HG03108 (cell line): Measurements from ENCODE around the gene FNDC3B.

Source experiments
- ATAC-seq: cut with Tn5 transposase; IDR thresholded peaks from one replicate; pipeline ENCODE4 v1.9.1; 2021; ENCODE audit warnings: moderate library complexity; ENCODE audit not compliant: unreplicated experiment

The FNDC3B gene

DNA sequence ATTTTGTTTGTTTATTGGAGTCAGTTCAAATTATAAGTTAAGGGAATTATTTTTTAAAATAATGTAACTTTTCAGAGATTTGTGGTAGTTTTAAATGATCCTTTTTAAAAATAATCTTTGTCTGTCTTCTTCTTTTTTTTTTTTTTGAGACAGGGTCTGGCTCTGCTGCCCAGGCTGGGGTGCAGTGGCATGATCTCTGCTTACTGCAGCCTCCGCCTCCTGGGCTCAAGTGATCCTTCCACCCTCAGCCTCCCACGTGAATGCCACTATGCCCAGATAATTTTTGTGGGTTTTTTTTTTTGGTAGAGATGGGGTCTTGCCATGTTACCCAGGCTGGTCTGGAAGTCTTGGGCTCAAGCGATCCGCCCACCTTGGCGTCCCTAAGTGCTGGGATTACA, 12.6 kb downstream of the FNDC3B start:
- ATAC-seq = no peak

DNA sequence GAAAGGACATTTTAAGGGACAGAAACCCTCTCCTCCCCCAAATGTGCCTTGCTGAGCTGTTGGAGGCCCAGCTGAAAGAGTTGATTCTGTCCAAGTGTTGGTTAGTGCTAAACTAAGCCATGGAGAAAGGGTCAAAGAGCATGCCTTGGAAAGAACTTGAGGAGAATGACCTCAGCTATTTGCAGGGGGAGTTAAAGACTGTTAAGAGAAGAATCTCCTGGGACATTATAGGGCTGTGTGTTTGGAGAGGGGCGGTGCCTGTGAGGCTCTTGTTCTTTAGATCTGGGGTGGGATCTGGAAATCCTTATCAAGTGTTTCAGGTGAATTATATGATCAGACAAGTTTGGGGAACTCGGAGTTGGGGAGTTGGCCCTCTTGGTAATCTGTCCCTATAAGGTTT, 13.0 kb downstream of the FNDC3B start:
- ATAC-seq = no peak

DNA sequence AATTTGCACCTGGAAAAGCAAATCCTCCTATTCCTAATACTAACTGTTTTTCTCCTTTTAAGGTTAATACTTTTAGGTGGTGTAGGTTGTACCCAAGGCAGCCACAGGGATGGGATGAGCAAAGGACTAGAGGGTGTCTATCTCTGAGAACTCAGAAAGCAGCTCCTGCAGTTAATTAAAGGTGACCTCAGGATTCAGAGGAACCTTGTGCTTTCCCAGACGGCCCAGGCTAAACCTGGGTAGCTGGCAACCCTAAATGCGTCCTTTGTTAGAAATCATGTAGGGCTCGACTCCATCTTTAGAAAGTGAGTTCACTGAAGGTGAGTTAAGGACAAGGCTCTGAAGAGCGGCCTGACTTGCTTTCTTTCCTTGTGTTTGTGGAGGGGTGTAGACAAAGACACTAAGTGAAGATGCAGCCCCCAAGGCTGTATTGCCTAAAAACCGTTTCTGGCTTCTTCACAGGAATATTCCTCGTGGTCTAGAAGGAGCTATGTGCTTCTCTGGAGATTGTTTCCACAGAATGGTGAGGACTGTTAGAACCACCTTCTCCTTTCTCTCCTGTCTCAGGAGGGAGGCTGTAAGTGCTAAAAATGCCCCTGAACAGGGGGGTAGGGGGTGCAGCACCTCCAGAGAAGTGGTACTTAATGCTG, 14.9 kb downstream of the FNDC3B start:
- no peak for ATAC-seq

DNA sequence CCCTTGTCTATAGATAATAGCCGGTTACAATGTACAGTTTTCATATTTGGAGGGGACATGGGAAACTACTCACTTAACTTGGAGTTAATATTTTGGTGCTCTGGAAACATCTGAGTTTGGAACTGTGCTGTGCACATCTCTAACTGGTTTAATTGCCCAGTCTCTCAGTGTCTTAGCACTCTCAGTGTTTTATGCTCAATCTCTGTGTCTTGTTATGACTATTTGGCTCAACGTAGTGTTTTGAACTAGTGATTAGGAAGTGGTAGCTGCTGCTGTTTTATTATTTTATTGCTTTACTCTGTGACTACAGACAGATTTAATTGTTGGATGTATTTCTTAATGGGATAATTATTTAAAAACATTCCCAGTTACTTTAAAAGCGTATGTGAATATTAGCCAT, 17.0 kb downstream of the FNDC3B start:
- ATAC-seq = no peak

DNA sequence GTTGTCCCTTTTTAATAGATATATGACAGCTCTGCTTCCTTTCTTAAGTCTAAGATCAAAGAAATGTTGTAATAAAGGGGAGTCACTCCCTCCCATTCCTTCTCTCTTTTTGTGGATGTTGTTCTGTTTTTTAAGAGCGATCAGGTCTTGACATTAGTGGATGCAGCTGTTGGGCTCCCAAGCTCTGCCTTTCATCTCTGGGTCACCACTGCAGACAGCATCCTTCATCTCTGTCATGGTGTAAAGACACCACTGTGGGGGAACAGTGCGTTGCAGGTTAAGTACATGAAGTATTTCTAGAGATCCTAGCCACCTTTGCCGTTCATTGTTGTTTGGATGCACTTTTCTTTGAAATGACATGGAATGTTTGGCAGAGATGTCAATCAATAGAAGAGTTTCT, 17.7 kb downstream of the FNDC3B start:
- ATAC-seq = no peak

DNA sequence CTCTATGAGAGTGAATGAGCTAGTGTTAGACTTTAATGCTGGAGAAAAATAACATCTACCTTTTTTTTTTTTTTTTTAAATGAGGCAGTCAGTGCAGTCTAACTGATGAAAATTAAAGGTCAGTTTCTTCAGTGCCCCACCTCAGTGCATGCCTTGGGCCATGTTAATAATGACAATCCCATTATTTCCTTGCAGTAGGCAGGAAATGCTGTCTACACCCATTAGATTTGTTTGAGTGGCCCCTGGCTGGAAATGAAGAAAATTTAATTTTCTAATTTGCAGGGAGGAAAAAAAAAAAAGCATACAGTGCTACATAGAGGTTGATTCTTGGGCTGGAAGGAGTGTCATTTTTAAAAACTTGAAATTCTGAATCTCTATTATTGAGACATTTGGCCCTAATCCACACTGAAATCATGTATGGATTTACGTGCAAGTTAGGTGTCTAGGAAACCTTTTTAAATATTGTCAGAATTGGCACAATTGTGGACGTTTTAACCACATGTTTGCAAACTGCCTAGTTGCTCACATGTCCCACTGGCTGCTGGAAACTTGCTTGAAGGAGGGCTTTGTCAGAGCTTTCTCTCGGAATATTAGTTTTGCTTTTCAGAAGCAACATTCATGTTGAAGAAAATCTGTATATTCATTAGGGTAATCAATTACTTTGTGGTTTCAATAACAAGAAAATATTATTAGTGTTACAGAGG, 18.4 kb downstream of the FNDC3B start:
- no peak for ATAC-seq

DNA sequence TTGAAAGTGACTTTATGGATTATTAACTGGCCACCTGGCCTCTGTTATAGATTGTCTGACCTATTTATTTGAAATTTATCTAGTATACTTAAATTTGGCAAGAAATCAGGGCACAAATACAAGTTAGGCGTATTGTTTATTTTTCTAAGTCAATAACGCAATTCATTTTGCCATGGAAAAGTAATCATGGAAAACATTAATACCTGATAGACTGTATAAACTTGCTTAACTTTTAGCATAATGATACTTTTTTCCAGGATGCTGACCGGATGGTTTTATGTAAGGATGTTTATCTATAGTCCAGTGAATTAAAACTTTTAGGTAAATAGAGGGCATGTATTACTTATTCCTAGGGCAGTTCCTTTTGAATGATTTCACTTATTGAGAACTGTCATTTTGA, 20.2 kb downstream of the FNDC3B start:
- ATAC-seq = no peak

DNA sequence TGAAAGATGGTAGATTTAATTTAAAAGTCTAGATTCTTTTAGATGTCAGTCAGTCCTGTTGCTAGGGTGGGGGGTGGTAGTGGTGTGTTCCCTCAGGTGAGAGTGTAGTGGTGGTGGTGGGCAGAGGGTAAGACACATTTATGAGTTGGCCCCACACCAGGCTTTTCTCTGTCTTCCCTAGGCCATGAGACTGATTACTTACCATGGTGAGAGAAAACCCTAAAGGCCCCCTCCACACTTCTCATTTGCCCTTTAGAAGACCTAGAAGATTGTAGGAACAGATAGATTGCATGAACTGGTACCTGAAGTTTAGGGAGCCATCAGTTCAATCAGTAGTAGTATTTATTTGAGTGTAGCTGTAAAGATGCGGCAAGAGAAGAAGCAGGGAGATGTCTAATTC, 20.9 kb downstream of the FNDC3B start:
- ATAC-seq = no peak

DNA sequence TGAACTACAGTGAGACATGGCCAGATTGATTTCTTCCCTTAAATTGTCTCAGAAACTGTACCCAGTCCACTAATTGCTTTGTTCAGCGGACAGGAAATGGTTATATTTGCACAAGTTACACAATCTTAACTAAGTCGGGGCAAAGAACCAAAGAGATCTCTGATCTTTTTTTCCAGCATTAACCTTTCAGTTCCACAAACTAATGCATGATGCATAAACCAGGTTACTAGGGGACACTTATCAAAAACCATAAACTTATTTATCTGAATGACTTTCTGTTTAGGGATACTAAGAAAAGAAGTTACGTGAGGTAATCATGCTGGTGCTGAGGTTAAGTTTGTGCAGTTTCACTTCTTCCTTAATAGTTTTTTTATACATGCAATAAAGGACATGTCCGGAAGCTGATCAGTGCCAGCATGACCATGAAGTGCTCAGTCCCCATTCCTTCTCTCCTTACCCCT, 22.4 kb downstream of the FNDC3B start:
- ATAC-seq = peak; percentile 80

DNA sequence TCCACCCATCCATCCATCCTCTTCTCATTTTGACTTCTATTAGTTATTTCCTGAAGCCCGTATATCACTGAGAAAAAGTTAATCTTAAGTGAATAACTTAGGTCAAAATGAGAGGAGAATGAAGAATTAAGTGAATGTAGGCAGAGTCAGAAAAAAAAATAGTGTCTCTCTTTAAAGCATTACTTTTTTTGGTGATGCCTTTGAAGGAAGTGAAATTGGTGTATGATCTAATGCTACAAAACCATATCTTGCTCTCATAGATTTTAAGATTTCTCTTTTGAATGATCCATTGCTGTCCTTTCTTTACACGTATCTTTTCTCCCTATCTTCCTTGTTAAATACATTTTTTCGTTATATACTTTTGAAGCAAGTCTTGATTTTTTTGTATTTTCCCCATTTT, 23.4 kb downstream of the FNDC3B start:
- ATAC-seq = no peak

DNA sequence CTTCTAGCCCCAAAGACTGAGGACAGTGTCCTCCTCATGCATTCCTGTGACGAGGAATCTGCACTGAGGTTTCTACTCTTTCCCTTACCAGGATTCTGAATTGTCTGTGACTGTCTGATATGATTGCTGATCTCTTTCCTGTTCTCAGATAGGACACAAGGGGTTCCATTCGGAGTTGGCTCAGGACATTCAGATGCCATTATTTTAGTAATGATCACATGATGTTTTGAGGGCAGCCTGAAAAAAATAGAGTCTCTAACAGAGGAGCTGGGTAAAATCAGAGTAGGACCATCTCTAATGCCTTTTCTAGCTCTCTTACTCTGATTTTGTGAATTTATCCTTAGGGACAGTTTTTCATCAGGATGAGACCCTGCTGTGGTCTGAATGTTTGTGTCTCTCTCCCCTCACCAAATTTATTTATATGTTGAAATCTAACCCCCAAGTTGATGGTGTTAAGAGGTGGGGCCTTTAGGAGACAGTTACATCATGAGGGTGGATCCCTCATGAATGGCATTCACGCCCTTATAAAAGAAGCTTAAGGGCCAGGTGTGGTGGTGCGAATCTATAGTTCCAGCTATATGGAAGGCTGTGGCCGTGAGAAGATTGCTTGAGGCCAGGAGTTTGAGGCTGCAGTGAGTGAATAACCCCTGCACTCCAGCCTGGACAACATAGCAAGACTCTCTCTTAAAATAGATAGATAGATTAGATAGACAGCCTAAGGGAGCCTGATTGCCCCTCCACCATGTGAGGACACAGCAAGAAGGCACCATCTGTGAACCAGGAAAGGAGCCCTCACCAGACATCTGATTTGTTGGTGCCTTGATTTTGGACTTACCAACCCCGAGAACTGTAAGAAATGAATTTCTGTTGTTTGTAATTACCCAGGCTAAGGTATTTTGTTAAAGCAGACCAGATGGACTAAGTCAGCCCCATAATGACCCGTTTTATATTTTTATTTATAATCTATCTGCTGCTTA, 24.4 kb downstream of the FNDC3B start:
- no peak for ATAC-seq

DNA sequence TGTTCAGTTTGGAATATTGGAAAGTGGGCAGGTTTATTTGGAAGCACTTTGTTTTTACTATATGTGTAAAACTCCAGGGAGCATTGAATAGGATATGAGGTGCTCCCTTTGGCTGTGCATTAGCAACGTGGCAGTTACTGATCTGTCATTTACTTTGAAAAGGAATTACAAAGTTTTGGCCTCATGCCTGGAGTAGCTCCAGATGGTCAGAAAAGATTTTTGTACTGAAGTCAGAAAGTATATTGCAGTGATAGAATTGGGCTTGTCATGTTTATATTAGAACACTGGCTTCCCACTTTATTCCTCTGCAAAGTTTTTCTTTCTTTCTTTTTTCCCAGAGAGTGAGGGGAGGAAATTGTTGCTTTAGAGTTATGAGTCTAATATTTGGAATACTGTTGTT, 26.1 kb downstream of the FNDC3B start:
- no peak for ATAC-seq

DNA sequence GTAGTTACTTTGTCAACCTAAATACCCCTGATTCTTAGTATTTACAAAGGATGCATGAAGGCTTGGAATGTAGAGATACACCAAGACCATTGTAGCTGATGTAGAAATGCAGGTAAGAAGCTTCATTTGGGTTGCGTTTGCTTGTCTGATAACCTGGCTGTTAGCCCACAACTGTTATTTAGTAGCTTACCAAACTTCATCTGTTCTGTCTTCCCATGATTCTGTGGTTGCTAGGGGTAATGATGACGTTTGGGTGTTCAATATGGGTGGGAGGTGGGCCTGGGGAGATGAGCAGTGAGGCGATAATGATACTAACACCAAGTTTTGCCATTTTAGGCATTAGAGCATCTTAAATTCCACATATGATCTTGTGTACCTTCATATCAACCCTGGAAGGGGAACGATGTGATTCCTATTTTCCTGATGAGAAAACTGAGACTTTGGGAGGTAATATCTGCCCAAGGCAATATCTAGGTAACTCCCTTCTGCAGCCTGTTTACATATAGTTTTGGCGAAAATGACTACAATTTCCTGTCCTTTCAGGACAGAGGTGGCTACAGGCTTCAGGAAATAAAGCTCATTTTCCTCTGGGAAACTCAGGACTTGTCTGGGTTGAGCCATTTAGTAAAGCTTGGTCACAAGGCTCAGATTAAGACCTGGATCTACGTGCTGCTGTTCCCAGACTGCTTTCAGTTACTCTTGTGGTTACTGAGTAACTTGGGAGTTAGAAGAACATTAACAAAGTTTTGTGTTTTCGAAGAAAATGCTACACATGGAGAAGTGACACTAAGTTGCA, 26.8 kb downstream of the FNDC3B start:
- peak; percentile 43 for ATAC-seq

DNA sequence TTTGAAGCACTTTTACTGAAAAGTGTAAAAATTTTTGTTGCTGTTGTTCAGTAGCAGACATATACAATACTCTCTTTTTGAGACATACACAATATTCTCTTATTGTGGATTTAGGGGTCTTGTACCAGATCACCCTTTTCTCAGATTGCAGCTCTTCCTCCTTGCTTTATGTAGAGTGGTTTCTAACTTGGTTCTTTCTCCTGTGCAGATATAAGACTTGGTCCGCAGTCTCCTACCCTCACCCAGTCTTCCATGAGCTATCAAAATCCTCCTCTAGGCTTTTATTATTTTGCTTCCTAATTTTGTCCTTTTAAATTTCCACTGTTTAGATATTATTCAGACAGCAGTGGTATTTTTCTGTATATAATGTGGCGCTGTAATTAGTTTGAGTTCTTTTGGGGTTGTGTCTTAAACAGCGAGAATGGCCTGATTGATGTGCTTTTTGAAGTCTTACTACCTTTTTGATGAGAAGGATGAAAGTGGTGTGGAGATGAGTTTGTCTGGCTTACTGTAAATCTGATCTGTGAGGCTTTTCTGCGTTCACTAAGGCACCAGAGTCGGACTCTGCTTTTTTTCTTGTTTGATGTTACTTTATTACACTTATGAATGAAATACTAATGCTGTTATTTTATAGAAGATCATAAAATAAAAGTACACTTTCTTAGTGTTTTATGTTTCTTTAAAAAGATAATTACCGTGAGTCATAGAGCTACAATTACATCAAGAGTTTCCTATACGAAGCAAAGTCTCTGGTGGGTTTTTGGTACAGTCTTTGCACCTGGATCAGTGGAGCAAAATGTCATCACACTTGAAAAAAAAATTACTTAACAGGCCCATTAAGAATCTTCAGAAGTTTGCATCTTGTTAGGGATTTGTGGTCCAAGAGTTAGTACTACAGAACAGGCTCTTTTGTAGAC, 27.8 kb downstream of the FNDC3B start:
- ATAC-seq = no peak

DNA sequence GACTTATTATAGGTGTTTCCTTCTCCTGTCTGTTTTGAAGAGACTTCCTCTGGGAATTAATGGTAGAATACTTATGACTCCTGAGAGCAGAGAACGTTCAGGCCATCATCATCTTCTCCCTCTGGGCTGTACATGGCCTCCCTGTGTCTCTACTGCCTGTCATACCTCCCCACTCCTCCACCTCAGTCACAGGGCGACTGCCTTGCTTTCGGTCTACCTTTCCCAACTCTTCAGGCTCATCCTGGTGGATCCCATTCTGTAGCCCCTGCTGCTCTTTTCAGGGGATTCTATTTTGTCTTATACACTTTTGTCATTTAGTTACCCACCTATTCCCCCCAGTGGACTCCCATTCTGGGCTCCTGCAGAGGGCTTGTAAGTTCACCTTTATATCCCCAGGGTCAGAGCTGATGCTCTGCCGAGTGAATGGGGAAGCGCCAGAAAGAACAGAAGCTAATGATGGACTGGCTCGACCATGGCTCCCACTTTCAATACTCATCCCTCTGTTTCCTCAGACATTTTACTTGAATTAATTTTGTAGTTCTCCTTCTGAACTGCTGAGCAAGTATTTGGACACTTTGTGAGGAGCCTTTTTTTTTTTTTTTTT, 28.6 kb downstream of the FNDC3B start:
- ATAC-seq = no peak

DNA sequence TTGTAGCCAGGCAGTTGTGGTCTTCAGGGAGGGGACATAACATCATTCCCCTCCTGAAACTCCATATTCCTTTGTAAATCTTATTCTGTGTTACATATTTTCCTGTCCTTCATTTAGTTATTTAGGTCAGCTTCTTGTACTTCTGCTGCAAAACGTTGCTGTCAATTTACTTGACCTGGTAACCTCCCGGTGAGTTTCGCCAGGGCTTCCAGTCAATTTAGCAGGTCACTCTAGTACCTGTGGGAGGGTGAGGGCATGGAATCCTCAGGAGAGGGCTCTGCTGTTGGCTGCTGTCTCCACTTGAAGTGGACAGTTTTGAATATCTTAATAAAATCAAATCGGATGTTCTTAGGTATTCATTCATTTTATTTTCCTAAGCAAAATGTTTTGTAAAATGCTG, 29.6 kb downstream of the FNDC3B start:
- no peak for ATAC-seq

DNA sequence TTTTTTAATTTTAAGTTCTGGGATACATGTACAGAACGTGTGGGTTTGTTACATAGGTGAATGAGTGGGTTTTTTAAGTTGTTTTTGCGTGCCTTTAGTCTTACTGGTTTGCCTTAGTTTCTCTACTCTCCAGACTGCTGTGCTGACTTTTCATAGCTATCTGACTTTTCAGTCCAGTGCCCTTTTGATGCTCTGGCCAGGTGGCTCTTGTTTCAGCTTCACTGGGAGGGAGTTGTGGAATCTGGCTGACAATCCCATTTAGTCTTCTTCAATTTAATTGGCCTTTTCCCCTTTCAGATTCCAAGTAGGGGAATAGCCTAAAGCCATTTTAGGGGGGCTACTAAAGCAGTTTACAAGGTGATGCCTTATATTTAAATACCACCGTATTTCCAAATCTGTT, 30.1 kb downstream of the FNDC3B start:
- no peak for ATAC-seq

DNA sequence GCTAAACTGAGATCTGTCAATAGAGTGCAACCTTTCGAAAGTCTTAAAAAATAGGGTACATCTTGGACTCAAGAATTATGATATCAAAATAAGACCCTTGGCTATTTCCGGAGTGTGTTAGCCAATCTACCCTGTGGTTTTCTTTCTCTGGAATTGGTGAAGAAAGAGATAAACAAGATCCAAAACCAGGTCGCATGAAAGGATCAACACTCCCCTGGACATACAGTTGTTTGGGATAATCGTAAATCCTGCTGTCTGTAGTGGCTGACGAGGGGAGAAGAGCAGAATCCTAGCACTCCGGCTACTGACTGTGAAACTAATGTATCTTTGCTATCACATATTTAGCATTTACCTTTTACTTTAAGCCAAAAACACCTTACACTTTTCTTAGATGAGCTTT, 30.9 kb downstream of the FNDC3B start:
- no peak for ATAC-seq

DNA sequence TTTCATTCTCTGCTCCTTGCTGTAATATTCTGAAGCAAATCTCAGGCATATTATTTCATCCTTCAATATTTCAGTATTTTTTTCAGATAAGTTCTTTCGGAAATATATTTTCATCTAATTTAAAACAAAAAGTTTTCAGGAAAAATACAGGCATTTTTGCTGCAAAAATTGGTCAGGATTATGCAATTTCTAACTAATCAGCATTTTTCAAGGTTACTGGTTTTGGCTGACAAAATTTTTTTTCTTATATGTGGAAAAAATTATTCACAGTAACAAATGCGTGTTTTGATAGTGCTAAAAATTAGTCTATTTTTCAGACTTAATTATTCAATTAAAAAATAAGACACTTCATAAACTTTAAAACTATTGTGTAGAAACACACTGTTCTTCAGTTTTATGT, 31.4 kb downstream of the FNDC3B start:
- no peak for ATAC-seq
